Measurements from ENCODE around the gene OPCML. TPM values are rescaled to one million over a fixed set of nuclear protein-coding genes. Genes with fewer than 3 reads are reported as not detected.

Gene OPCML
- total RNA-seq, 1 experiment from 2014 or later = not detected

- CTCF ChIA-PET = no interaction called here
These were observed 21.8 kb upstream of the OPCML start for GRCh38 chr11:133553885-133554740.

GRCh38 chr11:133552938-133553337 lies 20.6 kb upstream of the OPCML start:
- ChIA-PET POLR2A (no interaction called here), CTCF (no interaction called here)
- no peaks in the 10 kb centered on the region for H3K36me3 Mint-ChIP-seq (ENCODE audit: insufficient read depth, unreplicated experiment)
- intact Hi-C loops (cut with micrococcal nuclease; ENCODE audit: unreplicated experiment) = no loop called here
- H3K36me3 ChIP-seq (ENCODE audit: control insufficient read depth, insufficient read depth, low read length) = no peaks in the 10 kb centered on the region
- DNase-seq = no peak
- no peak for TF ChIP-seq CTCF (IDR thresholded peaks at IDR 0.05; ENCODE audit: insufficient read depth in 1 of 2, low read depth in 1 of 2, low read length in 1 of 2, severe bottlenecking in 1 of 2, unreplicated experiment in 1 of 2)
- no peak overlapping the region for H3K27ac Mint-ChIP-seq (ENCODE audit: unreplicated experiment)
- no peak overlapping the region for H3K4me3 Mint-ChIP-seq (ENCODE audit: unreplicated experiment)
- H3K27me3 Mint-ChIP-seq (ENCODE audit: insufficient read depth, unreplicated experiment) = no peaks in the 10 kb centered on the region
- H3K27me3 ChIP-seq (replicated peaks; ENCODE audit: control insufficient read depth, insufficient read depth, low read length) = no peaks in the 10 kb centered on the region
- BruUV-seq (replicated peaks) = no TSS peak
- H3K9me3 ChIP-seq = no peaks in the 10 kb centered on the region
- no peak overlapping the region for H3K4me3 ChIP-seq (ENCODE audit: low read depth, low read length)
- H3K9me3 Mint-ChIP-seq (ENCODE audit: unreplicated experiment) = no peaks in the 10 kb centered on the region
- H3K4me1 Mint-ChIP-seq (ENCODE audit: low read depth, unreplicated experiment) = no peaks in the 10 kb centered on the region
- no peaks in the 10 kb centered on the region for H3K4me1 ChIP-seq

More at GRCh38 chr11:133553885-133554740, 21.8 kb upstream of the OPCML start:
- Mint-ChIP-seq H3K27me3 (ENCODE audit: insufficient read depth, unreplicated experiment) (no peaks in the 10 kb centered on the region), H3K36me3 (ENCODE audit: insufficient read depth, unreplicated experiment) (no peaks in the 10 kb centered on the region), H3K4me3 (ENCODE audit: unreplicated experiment) (no peak overlapping the region), H3K27ac (ENCODE audit: unreplicated experiment) (no peak overlapping the region), H3K4me1 (ENCODE audit: low read depth, unreplicated experiment) (no peaks in the 10 kb centered on the region), H3K9me3 (ENCODE audit: unreplicated experiment) (no peaks in the 10 kb centered on the region)
- POLR2A ChIA-PET = no interaction called here
- no TSS peak for BruUV-seq (replicated peaks)
- intact Hi-C loops (cut with micrococcal nuclease; ENCODE audit: unreplicated experiment) = no loop called here
- Histone ChIP-seq H3K27me3 (replicated peaks; ENCODE audit: control insufficient read depth, insufficient read depth, low read length) (no peaks in the 10 kb centered on the region), H3K36me3 (ENCODE audit: control insufficient read depth, insufficient read depth, low read length) (no peaks in the 10 kb centered on the region), H3K9me3 (0 out of 2 replicates have a peak, but pooled peaks cover 4% of the 10 kb centered on the region), H3K4me1 (no peaks in the 10 kb centered on the region), H3K4me3 (ENCODE audit: low read depth, low read length) (no peak overlapping the region)
- DNase-seq = no peak
- TF ChIP-seq CTCF (IDR thresholded peaks at IDR 0.05; ENCODE audit: insufficient read depth in 1 of 2, low read depth in 1 of 2, low read length in 1 of 2, severe bottlenecking in 1 of 2, unreplicated experiment in 1 of 2) = no peak

GRCh38 chr11:133551064-133551463 lies 18.8 kb upstream of the OPCML start:
- no peak overlapping the region for H3K27ac Mint-ChIP-seq (ENCODE audit: unreplicated experiment)
- Histone ChIP-seq H3K4me1 (no peaks in the 10 kb centered on the region), H3K4me3 (ENCODE audit: low read depth, low read length) (no peak overlapping the region), H3K27me3 (replicated peaks; ENCODE audit: control insufficient read depth, insufficient read depth, low read length) (no peaks in the 10 kb centered on the region), H3K9me3 (no peaks in the 10 kb centered on the region), H3K36me3 (ENCODE audit: control insufficient read depth, insufficient read depth, low read length) (no peaks in the 10 kb centered on the region)
- BruUV-seq (replicated peaks) = no TSS peak
- H3K27me3 Mint-ChIP-seq (ENCODE audit: insufficient read depth, unreplicated experiment) = no peaks in the 10 kb centered on the region
- H3K9me3 Mint-ChIP-seq (ENCODE audit: unreplicated experiment) = no peaks in the 10 kb centered on the region
- ChIA-PET CTCF (no interaction called here), POLR2A (no interaction called here)
- no peak for TF ChIP-seq CTCF (IDR thresholded peaks at IDR 0.05; ENCODE audit: insufficient read depth in 1 of 2, low read depth in 1 of 2, low read length in 1 of 2, severe bottlenecking in 1 of 2, unreplicated experiment in 1 of 2)
- no peaks in the 10 kb centered on the region for H3K36me3 Mint-ChIP-seq (ENCODE audit: insufficient read depth, unreplicated experiment)
- DNase-seq = no peak
- H3K4me3 Mint-ChIP-seq (ENCODE audit: unreplicated experiment) = no peak overlapping the region
- intact Hi-C loops (cut with micrococcal nuclease; ENCODE audit: unreplicated experiment) = no loop called here
- no peaks in the 10 kb centered on the region for H3K4me1 Mint-ChIP-seq (ENCODE audit: low read depth, unreplicated experiment)
